ENCODE results near the gene KLHDC7B. TPM values are rescaled to one million over a fixed set of nuclear protein-coding genes. Genes with fewer than 3 reads are reported as not detected.

The KLHDC7B gene
- polyA plus RNA-seq, 1 donor, result 0.18 TPM

GRCh38 chr22:50576806-50577696 lies 31.4 kb downstream of the KLHDC7B start:
- H3K9me3 ChIP-seq (ENCODE audit: control insufficient read depth, low read depth, low read length), result no peaks in the 10 kb centered on the region
- no CpG with 5 or more reads among the region's 18 CpGs for WGBS (ENCODE audit: insufficient coverage, low lambda C conversion rate)
- peaks cover 19% of the 10 kb centered on the region for H3K4me1 ChIP-seq (ENCODE audit: control insufficient read depth, insufficient read depth, low read length)
- H3K4me3 ChIP-seq (ENCODE audit: low read length), result no peak overlapping the region
- no peaks in the 10 kb centered on the region for H3K27me3 ChIP-seq (ENCODE audit: control insufficient read depth, insufficient read depth, low read length)
- H3K27ac ChIP-seq (ENCODE audit: low read length), result no peak overlapping the region
- H3K36me3 ChIP-seq (ENCODE audit: control insufficient read depth, insufficient read depth, low read length), result peaks cover 18% of the 10 kb centered on the region
- no peak for DNase-seq

DNA sequence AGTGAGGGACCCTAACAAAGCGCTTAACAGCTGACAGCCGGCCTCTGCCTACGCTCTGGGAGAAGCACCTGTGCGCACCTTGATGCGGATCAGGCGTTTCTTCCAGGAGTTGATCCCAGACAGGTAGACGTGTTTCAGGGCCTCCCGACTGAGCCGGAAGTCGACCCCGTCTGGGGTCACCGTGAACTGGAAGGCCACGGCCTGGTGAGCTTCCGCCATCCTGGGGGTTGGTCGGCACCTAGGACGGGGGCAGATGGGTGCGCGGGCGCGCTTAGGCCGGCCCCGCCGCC lies 31.9 kb downstream of the KLHDC7B start:
- no peaks in the 10 kb centered on the region for H3K9me3 ChIP-seq (ENCODE audit: control insufficient read depth, low read depth, low read length)
- no peaks in the 10 kb centered on the region for H3K27me3 ChIP-seq (ENCODE audit: control insufficient read depth, insufficient read depth, low read length)
- no CpG with 5 or more reads among the region's 23 CpGs for WGBS (ENCODE audit: insufficient coverage, low lambda C conversion rate)
- peaks cover 19% of the 10 kb centered on the region for H3K4me1 ChIP-seq (ENCODE audit: control insufficient read depth, insufficient read depth, low read length)
- DNase-seq, result peak in 1 of 2 donors; percentile 31
- H3K4me3 ChIP-seq (ENCODE audit: low read length), result no peak overlapping the region
- no peak overlapping the region for H3K27ac ChIP-seq (ENCODE audit: low read length)
- H3K36me3 ChIP-seq (ENCODE audit: control insufficient read depth, insufficient read depth, low read length), result peaks cover 17% of the 10 kb centered on the region

- H3K4me1 ChIP-seq (ENCODE audit: control insufficient read depth, insufficient read depth, low read length), result peaks cover 19% of the 10 kb centered on the region
- no CpG with 5 or more reads among the region's 63 CpGs for WGBS (ENCODE audit: insufficient coverage, low lambda C conversion rate)
Measured at GRCh38 chr22:50577987-50578775, 32.5 kb downstream of the KLHDC7B start, which contains the start of gene CPT1B. Gene CPT1B, minus strand, starts transcription at chr22:50578427. Its CDS starts 512 bp downstream, at chr22:50577915.

GRCh38 chr22:50578776-50579310 lies 33.1 kb downstream of the KLHDC7B start:
- peak overlapping the region; percentile 48 for H3K27ac ChIP-seq (ENCODE audit: low read length)
- WGBS (ENCODE audit: insufficient coverage, low lambda C conversion rate), result no CpG with 5 or more reads among the region's 8 CpGs
- peaks cover 24% of the 10 kb centered on the region for H3K4me1 ChIP-seq (ENCODE audit: control insufficient read depth, insufficient read depth, low read length)
- no peak for DNase-seq
- no peak overlapping the region for H3K4me3 ChIP-seq (ENCODE audit: low read length)
- H3K9me3 ChIP-seq (ENCODE audit: control insufficient read depth, low read depth, low read length), result no peaks in the 10 kb centered on the region
- H3K27me3 ChIP-seq (ENCODE audit: control insufficient read depth, insufficient read depth, low read length), result no peaks in the 10 kb centered on the region
- peaks cover 17% of the 10 kb centered on the region for H3K36me3 ChIP-seq (ENCODE audit: control insufficient read depth, insufficient read depth, low read length)

More at GRCh38 chr22:50577987-50578775, 32.5 kb downstream of the KLHDC7B start, which contains the start of gene CPT1B:
- Histone ChIP-seq H3K4me3 (ENCODE audit: low read length) (no peak within 1 kb of the TSS), H3K27me3 (ENCODE audit: control insufficient read depth, insufficient read depth, low read length) (no peaks in the 10 kb centered on the region), H3K27ac (ENCODE audit: low read length) (peak within 1 kb of the TSS; percentile 48), H3K36me3 (ENCODE audit: control insufficient read depth, insufficient read depth, low read length) (peaks cover 17% of the 10 kb centered on the region), H3K9me3 (ENCODE audit: control insufficient read depth, low read depth, low read length) (no peaks in the 10 kb centered on the region)
- peak; percentile 70 to 87 for DNase-seq

GRCh38 chr22:50579752-50580151 lies 34.1 kb downstream of the KLHDC7B start:
- DNase-seq, result no peak
- Histone ChIP-seq H3K4me1 (ENCODE audit: control insufficient read depth, insufficient read depth, low read length) (peaks cover 25% of the 10 kb centered on the region), H3K36me3 (ENCODE audit: control insufficient read depth, insufficient read depth, low read length) (peaks cover 17% of the 10 kb centered on the region), H3K27me3 (ENCODE audit: control insufficient read depth, insufficient read depth, low read length) (no peaks in the 10 kb centered on the region), H3K9me3 (ENCODE audit: control insufficient read depth, low read depth, low read length) (no peaks in the 10 kb centered on the region), H3K4me3 (ENCODE audit: low read length) (no peak overlapping the region), H3K27ac (ENCODE audit: low read length) (no peak overlapping the region)
- no CpG with 5 or more reads among the region's 4 CpGs for WGBS (ENCODE audit: insufficient coverage, low lambda C conversion rate)

- DNase-seq, result no peak
Measured at GRCh38 chr22:50581031-50581949, 35.6 kb downstream of the KLHDC7B start.

GRCh38 chr22:50581950-50582492 lies 36.3 kb downstream of the KLHDC7B start:
- DNase-seq, result no peak
- no CpG with 5 or more reads among the region's 39 CpGs for WGBS (ENCODE audit: insufficient coverage, low lambda C conversion rate)
- no peaks in the 10 kb centered on the region for H3K27me3 ChIP-seq (ENCODE audit: control insufficient read depth, insufficient read depth, low read length)
- peak overlapping the region; percentile 75 for H3K4me3 ChIP-seq (ENCODE audit: low read length)
- peaks cover 25% of the 10 kb centered on the region for H3K4me1 ChIP-seq (ENCODE audit: control insufficient read depth, insufficient read depth, low read length)
- peaks cover 17% of the 10 kb centered on the region for H3K36me3 ChIP-seq (ENCODE audit: control insufficient read depth, insufficient read depth, low read length)
- H3K27ac ChIP-seq (ENCODE audit: low read length), result peak overlapping the region; percentile 88
- no peaks in the 10 kb centered on the region for H3K9me3 ChIP-seq (ENCODE audit: control insufficient read depth, low read depth, low read length)

More at GRCh38 chr22:50581031-50581949, 35.6 kb downstream of the KLHDC7B start:
- peak overlapping the region; percentile 75 for H3K4me3 ChIP-seq (ENCODE audit: low read length)
- no peaks in the 10 kb centered on the region for H3K9me3 ChIP-seq (ENCODE audit: control insufficient read depth, low read depth, low read length)
- peaks cover 17% of the 10 kb centered on the region for H3K36me3 ChIP-seq (ENCODE audit: control insufficient read depth, insufficient read depth, low read length)
- no peak overlapping the region for H3K27ac ChIP-seq (ENCODE audit: low read length)
- H3K27me3 ChIP-seq (ENCODE audit: control insufficient read depth, insufficient read depth, low read length), result no peaks in the 10 kb centered on the region
- WGBS (ENCODE audit: insufficient coverage, low lambda C conversion rate), result no CpG with 5 or more reads among the region's 22 CpGs
- H3K4me1 ChIP-seq (ENCODE audit: control insufficient read depth, insufficient read depth, low read length), result peaks cover 25% of the 10 kb centered on the region

GRCh38 chr22:50582493-50583293 lies 37.0 kb downstream of the KLHDC7B start, which contains the start of gene CHKB:
Gene CHKB, minus strand, starts transcription at chr22:50582849. Its CDS starts 68 bp downstream, at chr22:50582781.
- Histone ChIP-seq H3K36me3 (ENCODE audit: control insufficient read depth, insufficient read depth, low read length) (peaks cover 17% of the 10 kb centered on the region), H3K9me3 (ENCODE audit: control insufficient read depth, low read depth, low read length) (no peaks in the 10 kb centered on the region), H3K4me3 (ENCODE audit: low read length) (peak within 1 kb of the TSS; percentile 75), H3K4me1 (ENCODE audit: control insufficient read depth, insufficient read depth, low read length) (peaks cover 25% of the 10 kb centered on the region), H3K27me3 (ENCODE audit: control insufficient read depth, insufficient read depth, low read length) (no peaks in the 10 kb centered on the region), H3K27ac (ENCODE audit: low read length) (peak within 1 kb of the TSS; percentile 88)
- WGBS (ENCODE audit: insufficient coverage, low lambda C conversion rate), result no CpG with 5 or more reads among the region's 96 CpGs
- peak; percentile 98 to 99 for DNase-seq
